ENCODE data around the gene DENND2D.

Gene DENND2D

GRCh38 chr1:111201275-111202090 is 1.0 kb upstream of the DENND2D start:
- peaks cover 15% of the 10 kb centered on the region for H3K36me3 Mint-ChIP-seq
- H3K4me1 Mint-ChIP-seq (ENCODE audit: low read depth), result peaks cover 64% of the 10 kb centered on the region
- no peaks in the 10 kb centered on the region for H3K9me3 Mint-ChIP-seq (ENCODE audit: low read depth)
- H3K27ac Mint-ChIP-seq, result peak overlapping the region; percentile 100
- peak overlapping the region; percentile 100 for H3K4me3 Mint-ChIP-seq
- H3K27me3 Mint-ChIP-seq, result no peaks in the 10 kb centered on the region

DNA sequence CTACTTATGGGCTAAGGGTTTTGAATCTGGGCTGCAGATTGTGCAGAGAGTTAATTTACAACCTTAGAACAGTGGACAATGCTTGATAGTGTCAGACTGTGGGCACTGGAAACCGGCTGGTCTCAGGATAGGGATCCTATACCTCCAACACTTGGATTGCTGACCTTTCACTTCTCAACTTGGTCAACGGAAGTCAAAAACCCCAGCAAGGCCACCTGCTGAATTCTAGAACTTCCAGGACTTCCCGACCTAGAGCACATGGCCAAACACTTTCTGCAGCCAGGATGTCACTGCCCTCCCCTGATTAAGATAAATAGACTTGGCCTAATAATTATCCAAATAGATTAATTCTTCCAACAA is 336 bp upstream of the DENND2D start:
- Mint-ChIP-seq H3K27me3 (no peaks in the 10 kb centered on the region), H3K27ac (peak overlapping the region; percentile 100), H3K4me1 (ENCODE audit: low read depth) (peaks cover 65% of the 10 kb centered on the region), H3K4me3 (peak overlapping the region; percentile 100), H3K36me3 (peaks cover 16% of the 10 kb centered on the region), H3K9me3 (ENCODE audit: low read depth) (no peaks in the 10 kb centered on the region)

- no peaks in the 10 kb centered on the region for H3K27me3 Mint-ChIP-seq
- H3K4me1 Mint-ChIP-seq (ENCODE audit: low read depth), result peaks cover 68% of the 10 kb centered on the region
- peak overlapping the region; percentile 100 for H3K27ac Mint-ChIP-seq
- H3K36me3 Mint-ChIP-seq, result peaks cover 26% of the 10 kb centered on the region
- H3K4me3 Mint-ChIP-seq, result peak overlapping the region; percentile 100
- no peaks in the 10 kb centered on the region for H3K9me3 Mint-ChIP-seq (ENCODE audit: low read depth)
Observed at GRCh38 chr1:111199329-111199728, 1.1 kb downstream of the DENND2D start.

DNA sequence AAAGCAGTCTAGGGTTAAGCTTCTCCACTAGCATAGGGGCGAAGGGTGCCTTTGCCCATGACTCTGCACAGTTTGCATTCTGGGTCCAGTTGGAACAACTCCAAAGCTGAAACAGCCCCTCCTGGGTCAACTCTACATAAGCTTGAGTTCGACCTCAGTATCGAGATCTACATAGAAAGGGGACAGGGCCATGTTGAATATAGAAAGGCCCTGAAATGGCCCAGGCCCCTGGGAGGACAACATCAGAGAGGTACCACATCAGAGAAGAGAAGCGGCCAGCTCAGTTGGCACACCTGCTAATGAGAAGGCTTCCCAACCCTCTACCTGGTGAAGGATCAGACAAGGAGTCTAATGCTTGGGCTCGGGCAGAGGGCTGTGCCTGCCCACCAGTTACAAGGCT is 1.6 kb downstream of the DENND2D start:
- peak overlapping the region; percentile 100 for H3K4me3 Mint-ChIP-seq
- H3K4me1 Mint-ChIP-seq (ENCODE audit: low read depth), result peaks cover 73% of the 10 kb centered on the region
- H3K27me3 Mint-ChIP-seq, result no peaks in the 10 kb centered on the region
- H3K36me3 Mint-ChIP-seq, result peaks cover 27% of the 10 kb centered on the region
- H3K27ac Mint-ChIP-seq, result peak overlapping the region; percentile 100
- no peaks in the 10 kb centered on the region for H3K9me3 Mint-ChIP-seq (ENCODE audit: low read depth)

- Mint-ChIP-seq H3K9me3 (ENCODE audit: low read depth) (no peaks in the 10 kb centered on the region), H3K4me3 (peak overlapping the region; percentile 100), H3K36me3 (peaks cover 33% of the 10 kb centered on the region), H3K27me3 (no peaks in the 10 kb centered on the region), H3K27ac (peak overlapping the region; percentile 100), H3K4me1 (ENCODE audit: low read depth) (peaks cover 77% of the 10 kb centered on the region)
Observed at GRCh38 chr1:111197598-111198284, 2.7 kb downstream of the DENND2D start.

DNA sequence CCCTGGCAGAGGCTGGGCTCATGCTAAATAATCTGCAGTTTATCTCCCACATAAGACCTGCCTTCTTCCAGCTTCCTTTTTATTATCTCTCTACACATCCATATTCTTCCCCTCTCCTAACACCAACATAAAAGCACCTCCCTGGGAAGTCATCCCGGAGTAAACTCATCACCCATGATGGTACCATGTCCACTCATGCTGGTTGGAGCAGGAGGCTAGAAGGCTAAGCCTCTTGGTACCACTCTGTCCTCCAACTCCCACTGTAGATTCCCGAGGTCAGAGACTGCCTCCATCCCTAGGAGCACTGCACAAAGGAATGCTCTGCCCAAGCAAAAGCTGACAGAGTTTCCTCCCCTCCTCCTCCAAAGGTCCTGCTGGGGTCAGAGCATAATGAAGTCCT is 4.2 kb downstream of the DENND2D start:
- peak overlapping the region; percentile 100 for H3K27ac Mint-ChIP-seq
- peaks cover 78% of the 10 kb centered on the region for H3K4me1 Mint-ChIP-seq (ENCODE audit: low read depth)
- H3K4me3 Mint-ChIP-seq, result peak overlapping the region; percentile 100
- H3K9me3 Mint-ChIP-seq (ENCODE audit: low read depth), result no peaks in the 10 kb centered on the region
- peaks cover 38% of the 10 kb centered on the region for H3K36me3 Mint-ChIP-seq
- H3K27me3 Mint-ChIP-seq, result no peaks in the 10 kb centered on the region

- no peaks in the 10 kb centered on the region for H3K9me3 Mint-ChIP-seq (ENCODE audit: low read depth)
- H3K4me3 Mint-ChIP-seq, result peak overlapping the region; percentile 100
- peaks cover 48% of the 10 kb centered on the region for H3K36me3 Mint-ChIP-seq
- peaks cover 81% of the 10 kb centered on the region for H3K4me1 Mint-ChIP-seq (ENCODE audit: low read depth)
- H3K27me3 Mint-ChIP-seq, result no peaks in the 10 kb centered on the region
- H3K27ac Mint-ChIP-seq, result peak overlapping the region; percentile 100
Observed at GRCh38 chr1:111195002-111195684, 5.3 kb downstream of the DENND2D start.

- Mint-ChIP-seq H3K4me1 (ENCODE audit: low read depth) (peaks cover 90% of the 10 kb centered on the region), H3K4me3 (peak overlapping the region; percentile 100), H3K9me3 (ENCODE audit: low read depth) (no peaks in the 10 kb centered on the region), H3K27me3 (no peaks in the 10 kb centered on the region), H3K36me3 (peaks cover 54% of the 10 kb centered on the region), H3K27ac (peak overlapping the region; percentile 100)
Observed at GRCh38 chr1:111193712-111194480, 6.5 kb downstream of the DENND2D start.

- H3K9me3 Mint-ChIP-seq (ENCODE audit: low read depth), result no peaks in the 10 kb centered on the region
- H3K27ac Mint-ChIP-seq, result peak overlapping the region; percentile 100
- peaks cover 59% of the 10 kb centered on the region for H3K36me3 Mint-ChIP-seq
- no peaks in the 10 kb centered on the region for H3K27me3 Mint-ChIP-seq
- H3K4me3 Mint-ChIP-seq, result peak overlapping the region; percentile 100
- H3K4me1 Mint-ChIP-seq (ENCODE audit: low read depth), result peaks cover 98% of the 10 kb centered on the region
Observed at GRCh38 chr1:111192658-111193519, 7.6 kb downstream of the DENND2D start.

DNA sequence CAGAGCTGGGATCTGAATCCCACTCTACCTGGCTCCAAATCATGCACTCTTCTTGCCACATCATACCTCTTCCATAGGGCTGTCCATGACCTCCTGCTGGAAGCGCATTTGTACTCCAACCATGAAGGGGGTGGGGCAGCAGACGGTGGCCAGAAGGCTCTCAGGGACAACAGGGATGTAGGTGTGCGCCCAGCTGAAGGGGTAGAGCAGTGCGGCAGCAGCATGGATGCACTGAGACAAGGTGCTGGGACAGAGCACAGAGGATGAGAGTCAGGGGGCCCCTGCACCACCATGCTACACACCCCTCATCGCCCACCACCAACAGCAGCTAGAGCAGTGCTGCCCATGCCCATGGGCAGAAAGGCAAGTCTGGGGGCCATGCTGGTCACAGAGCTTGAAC is 8.4 kb downstream of the DENND2D start:
- Mint-ChIP-seq H3K4me1 (ENCODE audit: low read depth) (peaks cover 97% of the 10 kb centered on the region), H3K27ac (peak overlapping the region; percentile 100), H3K9me3 (ENCODE audit: low read depth) (no peaks in the 10 kb centered on the region), H3K4me3 (peak overlapping the region; percentile 43), H3K27me3 (no peaks in the 10 kb centered on the region), H3K36me3 (peaks cover 53% of the 10 kb centered on the region)

DNA sequence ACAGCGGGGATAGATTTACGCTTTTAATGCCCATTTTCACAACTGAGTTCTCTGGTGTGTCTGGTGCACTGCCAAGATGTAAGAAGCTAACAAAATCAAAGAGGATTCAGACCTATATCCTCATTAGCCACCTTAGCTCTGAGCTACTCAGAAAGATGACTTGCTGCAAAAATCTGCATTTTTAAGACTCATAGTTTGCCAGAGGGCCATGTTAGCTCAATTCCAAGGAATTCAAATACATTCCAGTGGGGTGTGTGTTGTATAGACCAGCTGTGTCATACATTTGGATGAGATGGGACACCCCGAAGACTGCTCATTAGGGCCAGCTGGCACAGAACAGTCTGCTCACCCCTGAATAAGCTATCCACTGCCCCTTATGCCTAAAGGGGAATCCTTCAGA is 8.9 kb downstream of the DENND2D start:
- Mint-ChIP-seq H3K27me3 (no peaks in the 10 kb centered on the region), H3K4me3 (peak overlapping the region; percentile 43), H3K4me1 (ENCODE audit: low read depth) (peaks cover 98% of the 10 kb centered on the region), H3K9me3 (ENCODE audit: low read depth) (no peaks in the 10 kb centered on the region), H3K27ac (peak overlapping the region; percentile 100), H3K36me3 (peaks cover 50% of the 10 kb centered on the region)

GRCh38 chr1:111190931-111191451 is 9.5 kb downstream of the DENND2D start:
- peak overlapping the region; percentile 100 for H3K27ac Mint-ChIP-seq
- H3K9me3 Mint-ChIP-seq (ENCODE audit: low read depth), result no peaks in the 10 kb centered on the region
- no peaks in the 10 kb centered on the region for H3K27me3 Mint-ChIP-seq
- peaks cover 98% of the 10 kb centered on the region for H3K4me1 Mint-ChIP-seq (ENCODE audit: low read depth)
- H3K4me3 Mint-ChIP-seq, result peak overlapping the region; percentile 21
- H3K36me3 Mint-ChIP-seq, result peaks cover 48% of the 10 kb centered on the region

GRCh38 chr1:111184663-111185062 is 15.8 kb downstream of the DENND2D start:
- Mint-ChIP-seq H3K36me3 (peaks cover 34% of the 10 kb centered on the region), H3K9me3 (ENCODE audit: low read depth) (no peaks in the 10 kb centered on the region), H3K27ac (peak overlapping the region; percentile 90), H3K4me1 (ENCODE audit: low read depth) (peaks cover 88% of the 10 kb centered on the region), H3K27me3 (no peaks in the 10 kb centered on the region), H3K4me3 (no peak overlapping the region)

Data from activated naive CD8-positive, alpha-beta T cell (primary cell).